Mucosa of descending colon (tissue), 3 donors: ENCODE data around the gene DOCK9. TPM values are rescaled to one million over a fixed set of nuclear protein-coding genes. Genes with fewer than 3 reads are reported as not detected.

ENCODE experiments used
- ATAC-seq: fragments of 200-7000 bp; cut with Tn5 transposase; one replicate; pipeline ENCODE4 v1.9.1; 2020; ENCODE audit warnings: mild to moderate bottlenecking, moderate library complexity
- DNase-seq, 3 donors: peaks; one replicate each; pipeline ENCODE4 v3.0.0-alpha.2; 2020
- H3K36me3 ChIP-seq: fragments of 200-600 bp; one replicate; pipeline ENCODE4 v1.8.0; 2021; ENCODE audit warnings: low read depth, mild to moderate bottlenecking
- H3K4me1 ChIP-seq: fragments of 200-600 bp; one replicate; pipeline ENCODE4 v1.8.0; 2021; ENCODE audit warnings: low read depth, mild to moderate bottlenecking
- H3K4me3 ChIP-seq: fragments of 200-600 bp; one replicate; pipeline ENCODE4 v1.8.0; 2021; ENCODE audit warnings: mild to moderate bottlenecking
- H3K9me3 ChIP-seq: fragments of 200-600 bp; one replicate; pipeline ENCODE4 v1.8.0; 2021; ENCODE audit warnings: mild to moderate bottlenecking
- CTCF ChIP-seq: fragments of 200-600 bp; IDR thresholded peaks from one replicate; pipeline ENCODE4 v1.8.0; 2022; ENCODE audit warnings: antibody characterized with exemption, mild to moderate bottlenecking
- intact Hi-C, 2 donors: fragments of 100-400 bp; cut with DNase I in 1 of 2; cut with micrococcal nuclease in 1 of 2; formaldehyde crosslinking; loops; one replicate each; pipeline versions ENCODE4 v1.11.0 to v1.11.1; 2022; cut with DNase I, micrococcal nuclease
- total RNA-seq, 3 donors: library from RNA; stranded (reverse); fragmentation: NEBNext Ultra II Directional in 2 of 3; extraction: Animal tissue kit (Norgen Biotek cat#: 25700) in 2 of 3; gene quantifications; one replicate each; pipeline versions ENCODE4 v1.2.1 to v1.2.4, GENCODE V29; 2021 to 2023
- donor health status: DM: no; HTN: no; CAD: no; lungs with moderate emphysema.
- donor health status: DM: no; HTN: no; CAD: no.
- donor health status: DM: no; HTN: yes; CAD: no.

The DOCK9 gene
- total RNA-seq, 3 donors from 2014 or later = 52.0 to 136 (median 54.4) TPM

GRCh38 chr13:98972627-98973026 lies 5.2 kb downstream of the DOCK9 start:
- peaks cover 12% of the 10 kb centered on the region for H3K4me1 ChIP-seq
- no peak for ATAC-seq
- intact Hi-C loops = no loop called here

GRCh38 chr13:98972059-98972458 lies 5.8 kb downstream of the DOCK9 start:
- H3K36me3 ChIP-seq = no peaks in the 10 kb centered on the region
- H3K4me1 ChIP-seq = peaks cover 11% of the 10 kb centered on the region
- DNase-seq (no peak), ATAC-seq (no peak)
- intact Hi-C loops = no loop called here
- no peak for TF ChIP-seq CTCF
- no peak overlapping the region for H3K4me3 ChIP-seq
- no peaks in the 10 kb centered on the region for H3K9me3 ChIP-seq

More at GRCh38 chr13:98972627-98973026, 5.2 kb downstream of the DOCK9 start:
- DNase-seq = no peak
- Histone ChIP-seq H3K4me3 (no peak overlapping the region), H3K36me3 (no peaks in the 10 kb centered on the region), H3K9me3 (no peaks in the 10 kb centered on the region)
- no peak for TF ChIP-seq CTCF

- ATAC-seq (no peak), DNase-seq (no peak)
- no peak for TF ChIP-seq CTCF
- H3K9me3 ChIP-seq = no peaks in the 10 kb centered on the region
- intact Hi-C loops = no loop called here
- H3K36me3 ChIP-seq = no peaks in the 10 kb centered on the region
- H3K4me3 ChIP-seq = no peak overlapping the region
- no peaks in the 10 kb centered on the region for H3K4me1 ChIP-seq
These were observed 7.5 kb downstream of the DOCK9 start for GRCh38 chr13:98970330-98970729.

GRCh38 chr13:98967491-98967890 lies 10.4 kb downstream of the DOCK9 start:
- H3K4me1 ChIP-seq = no peaks in the 10 kb centered on the region
- H3K9me3 ChIP-seq = no peaks in the 10 kb centered on the region
- H3K4me3 ChIP-seq = no peak overlapping the region
- no peak for TF ChIP-seq CTCF
- H3K36me3 ChIP-seq = no peaks in the 10 kb centered on the region
- ATAC-seq (no peak), DNase-seq (no peak)
- intact Hi-C loops = no loop called here

GRCh38 chr13:98966019-98966418 lies 11.8 kb downstream of the DOCK9 start:
- Histone ChIP-seq H3K36me3 (no peaks in the 10 kb centered on the region), H3K9me3 (no peaks in the 10 kb centered on the region), H3K4me3 (no peak overlapping the region), H3K4me1 (no peaks in the 10 kb centered on the region)
- no peak for DNase-seq
- no peak for ATAC-seq
- intact Hi-C loops = no loop called here
- no peak for TF ChIP-seq CTCF

- ATAC-seq (no peak), DNase-seq (no peak)
- no peak overlapping the region for H3K4me3 ChIP-seq
- no peaks in the 10 kb centered on the region for H3K36me3 ChIP-seq
- no peaks in the 10 kb centered on the region for H3K4me1 ChIP-seq
- intact Hi-C loops = no loop called here
- H3K9me3 ChIP-seq = no peaks in the 10 kb centered on the region
- no peak for TF ChIP-seq CTCF
These were observed 12.5 kb downstream of the DOCK9 start for GRCh38 chr13:98965325-98965724.
